MG63 (cell line): ENCODE data around the gene LUC7L3. TPM values are rescaled to one million over a fixed set of nuclear protein-coding genes. Genes with fewer than 3 reads are reported as not detected.

Experiments
- DNase-seq: peaks from one replicate; pipeline ENCODE4 v3.0.0-alpha.2; 2020
- H3K27me3 ChIP-seq: fragments of 250-450 bp; sonication (Bioruptor Pico); 2 replicates; pipeline ENCODE4 v1.5.1; 2020; ENCODE audit warnings: mild to moderate bottlenecking, moderate library complexity
- H3K36me3 ChIP-seq: fragments of 250-450 bp; sonication (Bioruptor Pico); 2 replicates; pipeline ENCODE4 v1.5.1; 2020; ENCODE audit warnings: mild to moderate bottlenecking, moderate library complexity
- H3K4me3 ChIP-seq: fragments of 250-450 bp; sonication (Bioruptor Pico); 2 replicates; pipeline ENCODE4 v1.5.1; 2020; ENCODE audit warnings: mild to moderate bottlenecking, moderate library complexity
- H3K9me3 ChIP-seq: fragments of 250-450 bp; sonication (Bioruptor Pico); 2 replicates; pipeline ENCODE4 v1.5.1; 2020; ENCODE audit warnings: mild to moderate bottlenecking, moderate library complexity
- total RNA-seq: library from RNA; depleted of rRNA; stranded (reverse); fragments of >200 nt; shearing (Covaris generic); gene quantifications from 2 replicates; pipeline ENCODE4 v1.2.3, GENCODE V29; 2014; ENCODE audit warnings: low replicate concordance

LUC7L3 gene
- total RNA-seq, 1 experiment from 2014 or later, result 18.1 TPM

DNA sequence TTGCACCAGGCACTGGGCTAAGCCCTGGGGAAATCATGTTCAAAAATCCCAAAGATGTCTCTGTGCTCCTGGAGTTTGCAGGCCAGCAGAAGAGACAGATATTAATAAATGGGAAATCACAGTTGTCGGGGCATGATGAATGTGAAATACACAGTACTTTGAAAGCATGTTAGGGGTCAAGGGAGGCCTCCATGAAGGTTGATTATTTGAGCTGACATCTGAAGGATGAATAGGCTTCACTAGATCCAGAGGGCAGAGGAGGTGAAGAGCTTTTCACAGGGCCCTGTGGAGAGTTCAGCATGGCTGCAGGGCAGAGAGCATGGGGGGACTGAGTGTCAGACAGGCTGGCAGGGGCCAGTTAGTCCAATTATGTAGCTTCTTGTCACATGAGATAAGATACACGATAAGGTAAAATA is 45.3 kb downstream of the LUC7L3 start:
- no peak overlapping the region for H3K4me3 ChIP-seq

DNA sequence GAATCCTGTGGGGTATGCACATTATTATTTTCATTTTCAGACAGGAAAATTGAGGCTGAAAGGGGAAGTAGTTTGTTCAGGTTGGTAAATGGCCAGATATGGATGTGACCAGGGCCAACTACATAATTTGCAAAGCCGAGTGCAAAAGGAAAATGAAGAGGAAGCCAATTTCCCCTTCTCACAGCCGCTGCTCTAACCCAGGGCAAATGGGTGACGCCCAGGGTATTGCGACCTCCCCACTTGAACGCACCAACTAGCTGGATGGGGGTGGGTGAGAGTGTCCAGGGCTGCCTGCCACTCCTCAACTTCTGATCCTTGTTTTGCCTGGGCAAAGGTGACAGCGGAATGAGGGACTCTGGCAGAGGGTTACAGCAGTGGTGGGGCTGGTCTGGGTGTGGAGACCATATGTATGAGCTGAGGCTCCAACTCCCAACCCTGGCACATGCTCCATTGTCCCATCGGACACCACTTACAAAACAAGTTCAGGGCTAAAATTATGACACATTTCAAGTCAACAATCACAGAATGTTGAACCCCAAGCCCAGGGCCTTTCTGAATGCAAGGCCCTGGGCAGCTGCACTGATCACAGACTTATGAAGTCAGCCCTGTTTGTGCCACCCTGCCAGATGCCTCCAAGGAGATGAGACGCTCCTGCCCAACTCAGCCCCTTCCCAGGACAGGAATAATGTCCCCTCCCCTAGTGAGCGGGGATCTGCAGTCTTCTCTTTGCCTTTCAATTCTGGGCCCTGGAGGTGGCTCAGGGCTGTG is 46.2 kb downstream of the LUC7L3 start:
- no peaks in the 10 kb centered on the region for H3K9me3 ChIP-seq
- no peaks in the 10 kb centered on the region for H3K36me3 ChIP-seq
- H3K27me3 ChIP-seq, result no peaks in the 10 kb centered on the region
- no peak for DNase-seq
- H3K4me3 ChIP-seq, result no peak overlapping the region

More for the DNA sequence above, 45.3 kb downstream of the LUC7L3 start:
- H3K27me3 ChIP-seq, result no peaks in the 10 kb centered on the region
- H3K9me3 ChIP-seq, result no peaks in the 10 kb centered on the region
- no peak for DNase-seq
- no peaks in the 10 kb centered on the region for H3K36me3 ChIP-seq

DNA sequence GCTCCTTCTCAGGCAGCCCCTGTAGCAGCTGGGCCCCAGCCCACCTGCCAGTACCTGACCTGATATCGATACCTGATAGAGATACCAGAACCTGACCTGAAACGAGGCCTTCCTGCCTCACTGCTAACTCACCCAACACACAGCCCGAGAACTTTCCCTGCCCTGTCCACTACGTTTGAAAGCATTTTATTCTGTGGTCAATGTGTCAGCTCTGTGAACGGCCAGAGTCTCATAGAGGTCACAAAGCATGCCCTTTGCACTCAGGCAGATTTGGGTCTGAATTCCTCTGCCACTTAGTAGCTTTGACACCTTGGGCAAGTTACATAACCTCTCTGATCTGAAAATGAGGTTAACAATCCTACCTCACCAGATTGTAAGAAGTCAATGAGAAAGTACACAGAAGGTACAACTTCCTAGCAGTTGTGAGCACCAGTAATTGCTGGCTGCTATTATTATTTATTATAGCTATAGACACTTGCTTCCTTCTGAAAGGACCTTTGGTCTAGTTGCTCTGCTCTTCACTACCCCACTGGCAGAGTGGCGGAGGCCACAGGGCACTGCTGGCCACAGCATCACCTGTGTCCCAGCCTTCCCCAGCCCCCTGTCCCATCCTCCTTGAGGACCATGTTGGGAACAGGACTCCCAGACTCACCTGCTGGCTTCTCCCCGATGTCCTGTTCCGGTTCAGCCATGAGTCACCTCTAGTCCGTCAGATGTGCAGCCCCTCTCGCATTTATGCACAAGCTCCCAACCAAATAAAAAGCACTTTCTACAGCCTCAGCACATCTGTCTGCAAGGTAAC is 47.0 kb downstream of the LUC7L3 start:
- no peak for DNase-seq
- Histone ChIP-seq H3K36me3 (no peaks in the 10 kb centered on the region), H3K9me3 (no peaks in the 10 kb centered on the region), H3K4me3 (no peak overlapping the region), H3K27me3 (no peaks in the 10 kb centered on the region)

DNA sequence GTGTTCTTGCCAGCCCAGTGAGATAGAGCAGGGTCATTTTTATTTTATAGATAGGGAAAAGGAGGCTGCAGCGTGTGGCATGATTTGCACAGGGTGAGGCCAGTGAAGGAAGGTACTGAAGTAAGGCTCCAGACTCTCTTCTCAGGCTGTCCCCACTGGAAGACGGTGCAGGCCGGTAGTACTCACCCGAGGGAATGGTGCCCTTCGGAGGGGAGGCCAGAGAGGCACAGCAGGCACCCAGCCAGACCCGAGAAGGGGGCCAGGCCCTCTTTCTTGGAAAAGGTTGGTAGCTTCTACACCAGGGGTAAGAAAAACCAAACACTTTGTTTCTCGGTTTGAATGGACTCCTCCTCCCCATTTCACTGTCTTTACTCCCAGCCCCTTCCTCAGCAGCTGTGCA is 47.6 kb downstream of the LUC7L3 start:
- Histone ChIP-seq H3K4me3 (no peak overlapping the region), H3K9me3 (no peaks in the 10 kb centered on the region), H3K27me3 (no peaks in the 10 kb centered on the region), H3K36me3 (no peaks in the 10 kb centered on the region)
- DNase-seq, result no peak

DNA sequence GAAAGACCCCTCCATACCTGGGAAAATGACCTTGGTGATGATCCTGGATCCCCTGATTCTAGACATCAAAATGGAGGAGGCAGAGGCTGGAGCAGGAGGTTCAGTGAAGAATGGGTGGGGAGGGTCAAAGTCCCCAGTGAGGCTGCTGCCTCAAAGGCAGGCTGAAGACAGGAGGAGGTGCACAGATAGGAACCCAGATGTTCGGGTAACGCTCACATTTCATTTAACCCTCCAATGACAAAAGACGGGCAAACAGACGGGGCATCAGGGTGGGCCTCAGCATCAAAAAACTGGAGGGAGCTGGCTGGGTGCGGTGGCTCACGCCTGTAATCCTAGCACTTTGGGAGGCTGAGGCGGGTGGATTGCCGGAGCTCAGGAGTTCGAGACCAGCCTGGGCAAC is 48.0 kb downstream of the LUC7L3 start, which contains the start of gene ANKRD40CL:
ANKRD40CL (minus strand) TSS at position 73 of the 400 bp plus-strand sequence. CDS start 605 bp downstream, outside the sequence.
- Histone ChIP-seq H3K36me3 (no peaks in the 10 kb centered on the region), H3K4me3 (no peak within 1 kb of the TSS), H3K27me3 (no peaks in the 10 kb centered on the region), H3K9me3 (no peaks in the 10 kb centered on the region)
- no peak for DNase-seq

DNA sequence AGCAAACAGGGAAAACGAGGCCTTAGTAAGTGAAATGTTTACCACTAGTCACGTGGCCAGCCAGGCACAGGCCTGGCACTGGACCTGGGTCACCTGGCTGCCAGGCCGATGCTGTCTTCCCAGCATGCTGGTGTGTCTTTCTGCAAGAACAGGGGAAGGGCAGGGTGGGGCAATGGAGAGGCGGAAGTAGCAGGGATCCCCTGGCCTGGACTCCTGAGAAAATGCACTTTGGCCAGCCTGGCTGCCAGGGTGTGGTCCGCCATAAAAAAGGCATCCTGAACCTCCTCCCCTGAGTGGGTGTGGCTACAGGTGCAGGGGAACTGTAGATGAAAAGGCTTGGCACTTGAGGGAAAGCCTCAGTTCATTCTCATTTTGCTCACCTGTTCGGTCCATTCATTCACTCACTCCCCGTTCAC is 49.0 kb downstream of the LUC7L3 start:
- DNase-seq, result no peak
- Histone ChIP-seq H3K36me3 (no peaks in the 10 kb centered on the region), H3K4me3 (no peak overlapping the region), H3K27me3 (no peaks in the 10 kb centered on the region), H3K9me3 (no peaks in the 10 kb centered on the region)

DNA sequence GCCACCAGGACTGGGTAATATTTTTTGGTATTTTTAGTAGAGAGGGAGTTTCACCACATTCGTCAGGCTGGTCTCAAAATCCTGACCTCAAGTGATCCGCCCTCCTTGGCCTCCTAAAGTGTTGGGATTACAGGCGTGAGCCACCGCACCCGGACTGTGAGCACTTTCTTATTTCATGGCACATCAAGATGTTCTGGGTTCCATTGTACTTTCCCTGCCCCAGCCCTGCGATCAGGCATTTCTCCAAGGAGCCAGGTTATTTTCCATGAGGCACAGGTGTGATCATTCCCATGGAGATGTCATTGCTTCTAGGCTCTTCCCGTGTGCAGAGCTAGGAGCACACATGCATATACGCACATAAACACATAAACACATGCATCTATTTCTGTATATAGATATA is 50.5 kb downstream of the LUC7L3 start:
- no peak for DNase-seq
- Histone ChIP-seq H3K4me3 (no peak overlapping the region), H3K27me3 (no peaks in the 10 kb centered on the region), H3K9me3 (no peaks in the 10 kb centered on the region), H3K36me3 (no peaks in the 10 kb centered on the region)

DNA sequence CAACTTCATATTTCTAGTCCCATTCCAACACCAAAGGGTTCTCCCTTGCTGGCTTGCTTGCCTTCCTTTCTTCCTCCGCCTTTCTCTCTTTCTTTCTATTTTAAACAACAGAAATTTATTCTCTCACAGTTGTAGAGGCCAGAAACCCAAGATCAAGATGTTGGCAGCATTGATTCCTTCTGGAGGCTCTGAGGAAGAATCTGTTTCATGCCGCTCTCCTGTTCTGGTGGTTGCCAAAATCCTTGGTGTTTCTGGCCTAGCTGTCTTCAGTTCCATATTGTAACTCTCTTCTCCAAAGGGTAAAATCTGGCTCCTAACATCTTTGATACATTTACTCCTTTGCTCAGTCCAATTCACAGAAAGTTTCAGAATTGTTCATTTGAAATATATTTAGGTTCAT is 50.9 kb downstream of the LUC7L3 start:
- Histone ChIP-seq H3K27me3 (no peaks in the 10 kb centered on the region), H3K36me3 (no peaks in the 10 kb centered on the region), H3K4me3 (no peak overlapping the region), H3K9me3 (no peaks in the 10 kb centered on the region)
- no peak for DNase-seq

DNA sequence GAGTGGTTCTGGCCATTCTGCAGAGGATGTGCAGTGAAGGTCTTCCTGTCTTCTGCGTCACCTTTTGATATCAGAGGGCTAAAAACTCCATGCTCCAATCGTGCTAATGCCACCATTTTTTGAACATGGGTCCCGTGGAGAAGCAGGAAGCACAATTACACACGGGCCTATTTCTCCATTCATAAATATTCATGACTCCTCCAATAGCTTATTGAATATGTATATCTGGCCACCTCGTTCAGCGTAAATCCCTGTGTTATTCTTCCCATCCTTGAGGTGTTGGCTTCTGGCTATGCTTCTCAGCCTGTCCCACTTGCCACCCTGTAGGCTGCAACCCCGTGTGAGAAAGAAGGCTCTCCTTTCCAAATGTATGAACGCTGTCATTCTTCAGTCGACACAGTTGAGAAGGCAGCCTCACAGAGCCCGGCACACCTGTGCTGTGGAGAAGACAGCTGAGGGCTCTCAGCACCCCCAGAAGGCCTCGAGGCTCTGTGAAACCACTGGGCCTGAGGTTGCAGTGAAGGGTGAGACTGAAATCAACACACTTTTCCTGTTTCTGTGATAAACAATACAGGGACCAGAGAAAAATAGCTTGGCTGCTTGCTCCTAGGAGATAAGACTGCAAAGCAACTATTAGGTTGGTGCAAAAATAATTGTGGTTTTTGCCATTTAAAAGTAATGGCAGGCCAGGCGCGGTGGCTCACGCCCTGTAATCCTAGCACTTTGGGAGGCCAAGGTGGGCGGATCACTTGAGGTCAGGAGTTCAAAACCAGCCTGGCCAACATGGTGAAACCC is 52.8 kb downstream of the LUC7L3 start:
- H3K27me3 ChIP-seq, result no peaks in the 10 kb centered on the region
- H3K36me3 ChIP-seq, result no peaks in the 10 kb centered on the region
- no peak for DNase-seq
- H3K9me3 ChIP-seq, result no peaks in the 10 kb centered on the region
- H3K4me3 ChIP-seq, result no peak overlapping the region

DNA sequence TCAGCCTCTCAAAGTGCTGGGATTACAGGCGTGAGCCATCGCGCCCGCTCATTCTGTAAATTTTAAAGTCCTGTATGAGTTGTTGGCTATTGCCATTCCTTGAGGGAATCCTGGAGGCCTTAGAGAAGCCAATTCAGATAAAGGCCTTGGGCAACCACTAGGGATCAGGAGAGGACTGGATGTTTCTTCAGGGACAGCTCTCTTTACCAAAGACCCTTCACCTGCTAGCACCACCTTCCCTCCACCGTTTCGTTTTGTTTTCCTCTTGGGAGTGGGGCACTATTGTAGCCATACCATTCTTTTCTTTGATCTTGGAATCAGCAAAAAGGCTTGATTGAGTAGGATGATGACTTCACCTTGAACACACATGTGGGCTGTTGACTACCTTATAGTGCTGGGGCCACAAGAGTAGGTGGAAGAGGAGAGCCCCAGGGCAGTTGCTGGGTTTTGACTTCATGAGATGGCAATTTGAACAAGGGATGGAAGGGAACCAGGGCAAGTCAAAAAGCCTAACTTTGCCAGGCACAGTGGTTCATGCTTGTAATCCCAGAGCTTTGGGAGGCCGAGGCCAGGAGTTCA is 54.9 kb downstream of the LUC7L3 start:
- Histone ChIP-seq H3K27me3 (no peaks in the 10 kb centered on the region), H3K4me3 (no peak overlapping the region)
- no peak for DNase-seq

DNA sequence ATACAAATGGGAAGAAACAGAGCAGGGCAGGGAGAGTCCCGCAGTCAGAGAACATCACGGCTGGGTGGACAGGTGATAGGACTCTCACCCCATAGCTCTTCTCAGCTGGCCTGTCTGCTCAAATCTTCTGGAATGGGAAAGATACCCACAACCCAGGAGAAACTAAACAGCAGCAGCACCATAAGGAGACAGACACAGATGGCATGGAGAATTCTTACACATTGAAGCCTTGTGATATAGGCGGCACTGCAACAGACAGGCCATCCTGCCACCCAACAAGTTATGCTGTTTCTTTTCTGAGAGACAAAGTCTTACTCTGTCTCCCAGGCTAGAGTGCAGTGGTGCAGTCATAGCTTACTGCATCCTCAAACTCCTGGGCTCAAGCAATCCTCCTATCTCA is 56.5 kb downstream of the LUC7L3 start:
- H3K27me3 ChIP-seq, result no peaks in the 10 kb centered on the region

More for the DNA sequence above, 54.9 kb downstream of the LUC7L3 start:
- Histone ChIP-seq H3K36me3 (no peaks in the 10 kb centered on the region), H3K9me3 (no peaks in the 10 kb centered on the region)

DNA sequence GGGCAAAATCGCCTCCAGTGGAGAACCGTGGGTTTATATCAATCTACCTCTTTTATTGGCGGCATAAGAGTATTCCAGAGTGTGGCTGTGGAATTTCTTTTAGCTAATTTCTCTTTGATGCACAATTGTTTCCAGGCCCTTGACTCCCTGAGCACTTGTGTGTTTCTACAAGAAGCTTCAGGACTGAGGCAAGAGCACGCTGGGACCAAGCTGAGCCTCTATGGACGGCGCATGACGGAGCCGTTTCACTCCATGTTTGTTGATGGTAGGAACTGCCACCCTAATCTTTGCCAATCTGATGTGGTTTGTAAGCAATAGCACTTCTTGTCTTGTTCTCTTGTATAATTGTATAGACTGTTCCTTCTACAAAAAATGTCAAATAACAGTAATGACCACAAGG is 59.1 kb downstream of the LUC7L3 start:
- no peak for DNase-seq
- Histone ChIP-seq H3K9me3 (no peaks in the 10 kb centered on the region), H3K27me3 (no peaks in the 10 kb centered on the region), H3K36me3 (no peaks in the 10 kb centered on the region), H3K4me3 (no peak overlapping the region)

More for the DNA sequence above, 56.5 kb downstream of the LUC7L3 start:
- DNase-seq, result no peak
- Histone ChIP-seq H3K9me3 (no peaks in the 10 kb centered on the region), H3K36me3 (no peaks in the 10 kb centered on the region), H3K4me3 (no peak overlapping the region)

DNA sequence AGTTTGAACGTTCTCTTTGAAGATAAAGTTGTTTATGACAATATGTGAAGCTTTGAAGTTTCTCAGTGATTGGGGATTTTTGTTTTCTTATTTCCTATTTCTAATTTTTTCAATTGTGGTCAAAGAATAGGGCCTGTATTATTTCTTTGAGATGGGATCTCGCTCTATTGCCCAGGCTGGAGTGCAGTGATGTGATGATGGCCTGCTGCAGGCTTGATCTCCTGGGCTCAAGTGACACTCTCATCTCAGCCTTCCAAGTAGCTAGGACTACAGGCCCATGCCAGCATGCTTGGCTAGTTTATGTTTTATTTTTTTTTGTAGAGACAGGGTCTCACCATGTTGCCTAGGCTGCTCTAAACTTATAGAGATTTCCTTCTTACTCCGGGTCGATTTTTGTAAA is 59.6 kb downstream of the LUC7L3 start:
- DNase-seq, result no peak
- H3K27me3 ChIP-seq, result no peaks in the 10 kb centered on the region
- H3K4me3 ChIP-seq, result no peak overlapping the region

DNA sequence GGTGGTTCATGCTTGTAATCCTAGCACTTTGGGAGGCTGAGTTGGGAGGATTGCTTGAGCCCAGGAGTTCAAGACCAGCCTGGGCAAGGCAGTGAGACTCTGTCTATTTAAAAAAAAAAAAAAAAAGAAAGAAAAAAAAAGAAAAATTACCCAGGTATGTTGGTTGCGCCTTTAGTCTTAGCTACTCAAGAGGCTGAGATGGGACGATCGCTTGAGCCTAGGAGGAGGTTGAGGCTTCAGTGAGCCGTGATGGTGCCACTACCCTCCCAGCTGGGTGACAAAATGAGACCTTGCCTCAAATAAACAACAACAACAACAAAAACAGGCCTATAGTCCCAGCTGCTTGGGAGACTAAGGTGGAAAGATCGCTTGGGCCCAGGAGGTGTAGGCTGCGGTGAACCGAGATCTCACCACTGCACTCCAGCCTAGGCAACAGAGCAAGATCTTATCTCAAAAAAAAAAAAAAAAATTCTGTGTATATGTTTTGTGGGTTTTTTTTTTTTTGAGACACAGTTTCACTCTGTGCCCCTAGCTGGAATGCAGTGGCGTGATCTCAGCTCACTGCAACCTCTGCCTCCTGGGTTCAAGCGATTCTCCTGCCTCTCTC is 60.4 kb downstream of the LUC7L3 start:
- H3K4me3 ChIP-seq, result no peak overlapping the region
- no peaks in the 10 kb centered on the region for H3K27me3 ChIP-seq
- DNase-seq, result no peak

More for the DNA sequence above, 59.6 kb downstream of the LUC7L3 start:
- no peaks in the 10 kb centered on the region for H3K36me3 ChIP-seq
- no peaks in the 10 kb centered on the region for H3K9me3 ChIP-seq

DNA sequence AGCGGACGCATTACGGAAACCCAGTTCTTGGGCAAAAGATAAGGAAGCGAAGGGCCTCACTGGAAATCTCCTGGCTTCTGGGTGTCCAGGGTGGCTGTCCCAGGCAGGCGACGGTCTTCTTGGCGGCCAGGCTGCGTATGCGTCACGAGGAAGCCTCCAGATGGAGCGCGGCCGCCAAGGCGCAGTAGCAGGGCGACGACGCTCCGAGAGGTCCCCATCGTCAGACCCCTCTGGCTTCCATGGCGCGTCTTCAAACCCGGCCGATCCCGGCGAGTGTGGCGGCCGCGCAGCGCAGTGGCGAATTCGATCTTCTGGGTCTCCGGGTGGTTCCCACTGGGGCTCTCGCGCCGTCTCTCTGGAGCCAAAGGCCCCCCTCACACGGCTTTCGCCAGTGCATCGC is 61.8 kb downstream of the LUC7L3 start:
- H3K4me3 ChIP-seq, result no peak overlapping the region

More for the DNA sequence above, 60.4 kb downstream of the LUC7L3 start:
- Histone ChIP-seq H3K36me3 (no peaks in the 10 kb centered on the region), H3K9me3 (no peaks in the 10 kb centered on the region)

DNA sequence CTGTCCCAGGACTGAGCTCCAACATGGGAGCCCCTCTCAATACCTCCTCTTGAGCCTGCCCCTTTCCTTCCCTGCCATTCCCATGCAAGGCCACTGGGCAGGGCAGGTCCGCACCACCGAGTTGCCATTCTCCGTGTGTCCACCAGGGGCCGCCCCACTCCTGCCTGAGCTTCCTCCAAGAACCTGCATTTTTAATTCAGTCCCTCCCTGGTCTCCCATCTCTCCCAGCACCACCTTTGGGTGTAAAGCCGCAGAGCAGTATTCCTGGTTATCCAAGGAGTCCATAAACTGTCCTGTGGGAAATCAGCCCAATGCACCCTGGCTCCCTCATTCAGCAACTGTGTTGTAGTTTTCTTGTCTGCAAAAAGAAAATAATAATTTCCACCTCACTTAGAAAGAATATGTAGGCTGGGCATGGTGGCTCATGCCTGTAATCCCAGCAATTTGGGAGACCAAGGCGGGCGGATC is 63.8 kb downstream of the LUC7L3 start:
- Histone ChIP-seq H3K4me3 (no peak overlapping the region), H3K36me3 (no peaks in the 10 kb centered on the region), H3K27me3 (no peaks in the 10 kb centered on the region), H3K9me3 (no peaks in the 10 kb centered on the region)
- DNase-seq, result peak; percentile 84

More for the DNA sequence above, 61.8 kb downstream of the LUC7L3 start:
- Histone ChIP-seq H3K27me3 (no peaks in the 10 kb centered on the region), H3K36me3 (no peaks in the 10 kb centered on the region), H3K9me3 (no peaks in the 10 kb centered on the region)
- DNase-seq, result no peak
